Amygdala (tissue), 56 donors: Measurements from ENCODE around the gene EFEMP2.

Experiments
- DNase-seq, 56 donors: peaks; one replicate each; lab custom pipeline; 2025; lab: John Stamatoyannopoulos, UW

EFEMP2 gene

DNA sequence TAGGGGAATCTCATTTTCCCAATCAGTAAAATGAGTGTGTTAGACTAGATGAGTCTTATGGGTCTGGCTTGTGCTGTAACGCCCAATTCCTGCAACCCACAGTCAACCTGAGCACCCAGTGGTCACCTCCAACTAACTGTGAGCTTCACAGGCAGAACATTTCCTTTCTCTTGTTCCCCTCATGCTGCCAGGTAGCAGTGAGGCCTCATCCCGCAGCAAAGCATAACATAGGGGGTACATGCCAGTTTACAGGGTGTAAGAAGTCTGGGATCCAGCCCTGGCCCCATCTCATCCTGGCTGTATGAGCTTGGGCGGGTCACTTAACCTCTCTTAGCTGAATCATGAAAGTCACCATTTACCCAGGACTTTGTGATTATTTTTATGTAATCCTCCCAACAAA lies 3.7 kb downstream of the EFEMP2 start:
- DNase-seq = no peak

DNA sequence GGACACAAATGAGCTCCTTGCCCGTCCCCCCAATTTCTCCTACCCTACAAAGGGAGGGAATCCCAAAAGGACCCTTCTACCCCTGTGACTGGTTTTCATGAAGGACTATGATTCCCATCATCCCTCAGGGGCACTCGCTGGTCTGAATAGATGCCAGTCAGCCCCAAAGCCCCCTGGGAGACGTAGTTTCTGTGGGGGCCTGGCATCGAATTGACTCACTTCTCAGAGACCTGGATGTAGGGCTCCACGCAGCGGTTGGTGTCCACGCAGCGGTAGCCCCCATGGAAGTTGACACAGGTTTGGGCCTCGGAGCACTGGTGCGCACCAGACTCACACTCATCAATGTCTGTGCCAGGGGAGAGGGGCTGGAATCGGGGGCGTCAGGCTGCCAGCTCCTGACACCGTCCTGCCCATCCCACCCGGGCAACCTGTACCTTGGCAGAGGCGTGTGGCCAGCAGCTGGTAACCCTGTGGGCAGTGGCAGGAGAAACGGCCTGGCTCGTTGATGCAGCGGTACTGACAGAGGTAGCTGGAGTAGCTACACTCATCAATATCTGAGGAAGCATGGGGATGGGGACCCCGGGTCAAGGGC lies 4.4 kb downstream of the EFEMP2 start:
- DNase-seq = peak in 23 of 56 donors; percentile 2 to 77 (median 32)

DNA sequence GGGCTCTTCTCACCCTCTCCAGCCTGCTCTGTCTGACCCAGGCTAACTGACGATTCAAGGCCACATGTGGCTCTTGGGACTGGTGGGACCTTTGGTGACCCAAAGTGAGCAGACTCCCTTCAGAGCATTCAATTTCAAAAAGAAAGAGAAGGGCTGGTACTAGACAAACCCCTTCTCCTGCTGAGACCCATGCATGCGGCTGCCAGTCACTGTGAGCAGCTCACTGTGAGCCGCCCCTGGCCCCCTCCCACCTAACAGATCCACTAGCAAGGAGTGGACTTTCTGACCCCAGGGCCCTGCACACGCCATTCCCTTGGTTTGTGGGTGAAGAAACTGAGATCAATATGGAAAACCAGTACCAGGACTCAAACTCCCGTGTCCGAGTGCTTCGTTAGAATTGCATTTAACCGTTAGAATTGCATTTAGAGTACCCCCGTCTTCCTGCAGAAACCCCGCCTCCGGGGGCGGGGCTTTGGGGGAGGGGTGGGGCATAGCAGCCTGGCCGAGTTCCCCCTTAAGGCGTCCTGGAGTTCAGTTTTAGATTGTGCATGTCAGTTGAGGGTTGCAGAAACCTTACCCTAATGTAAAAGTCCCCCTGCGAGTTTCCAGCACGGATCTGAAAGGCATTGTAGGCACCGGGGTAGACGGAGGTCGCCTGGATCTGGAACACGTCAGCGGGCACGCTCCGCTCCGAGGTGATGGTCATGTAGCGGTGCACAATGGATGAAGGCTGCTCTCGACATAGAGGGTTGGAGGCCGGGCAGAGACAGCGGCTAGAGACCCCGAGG lies 5.1 kb downstream of the EFEMP2 start:
- no peak for DNase-seq

DNA sequence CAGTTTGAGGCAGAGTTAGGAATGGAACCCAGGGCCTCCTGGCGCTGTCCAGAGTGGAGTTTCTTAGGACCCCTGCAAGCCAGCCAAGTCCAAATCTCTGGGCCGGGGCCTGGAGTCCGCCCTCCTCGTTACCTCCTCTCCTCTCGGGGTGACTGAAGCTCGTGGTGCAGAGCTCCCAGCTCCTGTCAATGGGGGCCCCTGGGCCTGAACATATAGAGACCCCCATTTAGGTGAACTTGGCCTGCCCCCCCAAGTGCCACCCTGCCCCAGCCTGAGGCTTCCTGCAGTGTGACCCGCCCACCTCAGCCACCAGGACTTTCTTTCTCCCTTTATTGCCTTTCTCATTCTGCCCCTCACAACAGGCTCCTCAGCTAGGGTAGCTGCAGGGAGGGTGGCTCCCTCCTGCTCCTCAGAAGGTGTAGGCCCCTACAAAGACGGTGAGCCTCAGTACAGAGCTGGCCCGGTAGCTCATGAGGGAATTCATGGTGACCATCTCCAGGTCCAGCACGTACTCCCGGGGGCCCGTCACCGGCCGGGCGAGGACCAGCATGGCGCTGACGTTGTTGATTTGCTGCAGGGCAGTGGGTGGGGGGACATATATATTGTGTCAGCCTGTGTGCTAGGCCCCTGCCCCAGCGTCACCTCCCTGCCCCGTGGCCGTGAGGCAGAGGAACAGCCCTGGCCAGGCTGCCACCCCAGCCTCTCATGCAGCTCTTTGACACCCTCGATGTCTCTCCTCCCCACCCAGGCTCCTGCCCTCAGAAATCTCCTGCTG lies 5.9 kb downstream of the EFEMP2 start:
- DNase-seq = no peak

DNA sequence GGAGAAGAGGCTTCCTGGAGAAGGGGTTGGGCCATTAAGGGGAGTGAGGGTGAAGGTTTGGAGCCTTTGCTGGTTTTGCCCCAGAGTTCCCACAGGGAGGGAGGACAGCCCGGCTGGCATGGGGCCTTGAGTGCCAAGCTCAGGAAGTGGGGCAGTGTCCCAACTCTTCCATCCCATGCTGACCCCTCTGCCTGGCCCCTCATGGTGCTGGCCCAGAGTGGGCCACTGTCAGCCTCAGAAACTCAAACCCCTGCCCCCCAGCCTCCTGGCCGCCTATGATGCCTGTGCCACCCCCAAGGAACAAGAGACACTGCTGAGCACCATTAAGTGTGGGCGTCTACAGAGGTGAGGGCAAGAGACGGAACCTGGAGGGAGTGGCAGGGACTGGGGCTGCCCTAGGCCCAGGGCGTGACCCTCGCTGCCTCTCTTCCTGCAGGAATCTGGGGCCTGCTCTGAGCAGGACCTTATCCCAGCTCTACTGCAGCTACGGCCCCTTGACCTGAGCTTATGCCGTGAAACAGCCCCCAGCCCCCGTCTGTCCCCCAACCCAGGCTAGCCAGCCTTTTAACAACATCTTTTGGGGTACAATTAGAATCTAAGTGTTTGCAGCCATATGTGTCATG lies 6.9 kb downstream of the EFEMP2 start:
- no peak for DNase-seq

DNA sequence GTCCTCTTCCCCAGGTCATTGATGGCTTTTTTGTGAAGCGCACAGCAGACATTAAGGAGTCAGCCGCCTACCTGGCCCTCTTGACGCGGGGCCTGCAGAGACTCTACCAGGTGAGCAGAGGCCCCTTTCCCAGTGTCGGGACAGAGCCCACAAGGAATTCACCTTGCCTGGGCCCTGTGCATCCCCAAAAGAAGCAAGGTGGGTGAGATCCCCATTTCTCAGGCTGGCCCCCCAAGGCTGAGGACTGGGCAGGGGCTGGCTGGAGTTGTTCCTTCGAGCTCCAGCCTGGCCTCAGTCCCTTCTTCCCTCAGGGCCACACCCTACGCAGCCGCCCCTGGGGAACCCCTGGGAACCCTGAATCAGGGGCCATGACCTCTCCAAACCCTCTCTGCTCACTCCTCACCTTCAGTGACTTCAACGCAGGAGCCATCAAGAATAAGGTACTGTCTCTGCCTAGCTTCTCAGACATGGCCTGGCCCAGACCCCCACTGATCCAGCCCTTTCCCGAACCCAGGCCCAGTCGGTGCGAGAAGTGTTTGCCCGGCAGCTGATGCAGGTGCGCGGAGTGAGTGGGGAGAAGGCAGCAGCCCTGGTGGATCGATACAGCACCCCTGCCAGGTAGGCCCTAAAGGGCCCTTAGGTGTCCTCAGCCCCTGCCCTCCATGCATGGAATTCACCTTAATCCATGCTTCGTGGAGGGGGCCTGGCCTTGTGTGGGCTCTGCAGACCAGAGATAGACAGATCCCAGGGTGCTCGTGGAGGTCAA lies 7.7 kb downstream of the EFEMP2 start:
- no peak for DNase-seq

DNA sequence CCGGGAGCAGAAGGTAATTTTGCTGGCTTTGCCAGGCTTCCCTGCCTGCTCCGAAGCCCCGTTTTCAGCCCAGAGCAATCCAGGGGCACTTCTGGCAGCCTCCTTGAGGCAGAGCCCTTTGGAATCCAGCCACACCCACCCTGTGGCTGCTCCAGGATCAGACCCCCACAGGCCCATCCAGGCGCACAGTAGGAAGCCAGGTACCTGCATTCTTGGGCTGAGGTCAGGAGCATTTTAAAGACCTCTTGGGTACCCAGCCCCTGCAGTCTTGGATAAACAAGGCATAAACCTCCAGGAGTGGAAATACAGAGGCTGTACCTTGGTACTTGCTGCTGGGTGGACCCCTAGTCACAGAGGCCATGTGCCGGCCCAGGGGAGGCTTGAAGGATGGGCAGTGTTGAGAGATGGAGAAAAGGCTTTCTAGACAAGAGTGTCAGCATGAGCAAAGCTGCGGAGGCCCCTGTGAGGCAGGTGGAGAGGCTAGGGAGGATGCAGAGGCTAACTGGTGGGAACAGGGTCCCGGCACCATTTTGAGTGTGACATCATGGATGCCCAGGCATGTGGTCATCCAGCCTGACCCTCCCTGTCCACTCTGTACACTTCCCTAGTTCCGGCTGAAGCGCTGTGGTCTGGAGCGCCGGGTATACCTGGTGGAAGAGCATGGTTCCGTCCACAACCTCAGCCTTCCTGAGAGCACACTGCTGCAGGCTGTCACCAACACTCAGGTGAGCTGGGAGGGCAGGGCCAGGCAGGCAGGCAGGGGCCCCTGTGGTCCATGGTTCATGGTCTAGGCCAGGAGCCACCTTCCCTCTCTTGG lies 8.5 kb downstream of the EFEMP2 start:
- DNase-seq = no peak

DNA sequence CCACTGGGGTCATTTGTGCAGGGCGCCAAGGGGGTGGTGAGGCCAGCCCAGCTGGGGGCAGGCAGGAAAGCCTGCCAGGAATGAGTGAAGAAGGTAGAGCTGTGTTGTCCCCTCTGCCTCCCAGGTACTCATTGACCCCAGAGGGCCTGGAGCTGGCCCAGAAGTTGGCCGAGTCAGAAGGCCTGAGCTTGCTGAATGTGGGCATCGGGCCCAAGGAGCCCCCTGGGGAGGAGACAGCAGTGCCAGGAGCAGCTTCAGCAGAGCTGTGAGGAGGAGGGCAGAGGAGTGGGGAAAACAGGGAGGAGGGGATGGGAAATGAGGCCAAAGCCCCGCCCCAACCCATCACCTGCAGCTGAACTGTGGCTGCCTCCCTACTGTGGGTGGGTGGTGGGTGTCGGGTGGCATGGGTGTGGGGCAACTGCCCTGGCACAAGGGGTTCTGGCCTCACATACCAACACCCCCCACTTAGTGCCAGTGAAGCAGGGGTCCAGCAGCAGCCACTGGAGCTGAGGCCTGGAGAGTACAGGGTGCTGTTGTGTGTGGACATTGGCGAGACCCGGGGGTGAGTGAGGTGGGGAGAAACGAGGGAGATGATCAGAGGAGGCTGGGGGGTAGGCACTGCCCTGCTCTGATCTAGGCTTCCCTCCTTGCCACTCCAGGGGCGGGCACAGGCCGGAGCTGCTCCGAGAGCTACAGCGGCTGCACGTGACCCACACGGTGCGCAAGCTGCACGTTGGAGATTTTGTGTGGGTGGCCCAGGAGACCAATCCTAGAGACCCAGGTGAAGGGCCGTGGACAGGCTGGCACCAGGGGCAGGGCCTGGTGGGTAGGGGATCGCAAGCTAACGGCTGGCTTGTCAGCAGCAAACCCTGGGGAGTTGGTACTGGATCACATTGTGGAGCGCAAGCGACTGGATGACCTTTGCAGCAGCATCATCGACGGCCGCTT lies 9.4 kb downstream of the EFEMP2 start:
- no peak for DNase-seq

DNA sequence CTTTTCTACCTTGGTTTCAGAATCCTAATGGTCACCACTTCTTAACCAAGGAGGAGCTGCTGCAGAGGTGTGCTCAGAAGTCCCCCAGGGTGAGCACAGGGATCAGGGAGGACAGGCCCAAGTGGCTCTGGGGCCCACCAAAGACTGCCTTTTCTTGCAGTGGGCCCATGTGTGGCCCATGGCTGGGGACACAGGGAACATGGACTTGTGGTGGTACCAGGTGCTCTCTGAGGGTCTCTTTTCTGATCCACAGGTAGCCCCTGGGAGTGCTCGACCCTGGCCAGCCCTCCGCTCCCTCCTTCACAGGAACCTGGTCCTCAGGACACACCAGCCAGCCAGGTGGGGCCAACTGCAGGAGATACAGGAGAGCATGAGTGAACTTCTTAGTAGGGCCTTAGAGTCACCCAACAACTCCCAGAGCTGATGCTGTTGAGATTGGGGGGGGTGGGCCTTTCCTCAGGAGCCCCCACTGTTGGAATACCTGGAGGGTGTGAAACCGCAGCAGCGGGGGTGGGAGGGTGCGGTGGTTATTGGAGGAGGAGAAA lies 10.3 kb downstream of the EFEMP2 start:
- no peak for DNase-seq

DNA sequence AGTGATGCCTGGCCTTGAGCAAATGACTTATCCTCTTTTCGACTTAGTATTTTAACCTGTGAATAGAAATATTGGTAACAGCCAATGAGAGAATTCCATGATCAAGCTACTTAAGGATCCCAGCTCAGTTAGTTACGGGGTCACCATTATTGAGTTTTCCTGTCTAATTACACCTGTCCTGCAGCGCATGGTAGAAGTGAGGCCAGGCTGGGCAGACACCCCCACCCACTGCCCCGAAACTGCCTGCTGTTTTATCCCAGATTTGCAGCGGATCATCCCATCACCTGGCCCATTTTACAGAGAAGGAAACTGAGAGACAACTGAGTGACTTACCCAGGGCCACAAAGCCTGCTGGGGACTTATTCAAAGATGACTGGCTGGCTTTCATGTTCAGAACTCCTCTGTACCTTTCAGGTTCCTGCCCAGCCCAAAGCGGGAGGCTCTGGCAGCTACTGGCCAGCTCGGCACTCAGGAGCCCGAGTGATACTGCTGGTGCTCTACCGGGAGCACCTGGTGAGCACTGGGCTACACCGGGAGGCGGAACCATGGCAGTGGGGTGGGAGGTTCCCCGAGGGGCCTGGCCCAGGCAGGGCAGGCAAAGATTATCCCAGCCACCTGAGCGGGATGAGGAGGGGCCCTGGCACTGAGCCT lies 10.9 kb downstream of the EFEMP2 start:
- peak in 1 of 56 donors; percentile 76 for DNase-seq

DNA sequence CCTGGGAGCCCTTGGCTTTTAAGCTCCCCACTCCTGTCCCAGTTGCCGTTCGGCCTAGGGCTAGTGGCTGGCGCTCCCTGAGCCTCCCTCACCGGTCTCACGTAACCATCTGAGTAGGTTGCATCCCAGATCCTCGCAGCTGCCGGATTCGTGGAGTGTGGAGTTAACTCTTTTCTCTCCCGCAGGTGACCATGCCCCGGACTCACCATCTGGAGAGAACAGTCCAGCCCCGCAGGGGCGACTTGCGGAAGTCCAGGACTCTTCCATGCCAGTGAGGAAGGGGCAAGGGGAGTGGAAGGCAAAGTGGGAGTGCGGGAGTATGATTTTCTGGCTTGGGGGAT lies 11.5 kb downstream of the EFEMP2 start:
- DNase-seq = no peak

DNA sequence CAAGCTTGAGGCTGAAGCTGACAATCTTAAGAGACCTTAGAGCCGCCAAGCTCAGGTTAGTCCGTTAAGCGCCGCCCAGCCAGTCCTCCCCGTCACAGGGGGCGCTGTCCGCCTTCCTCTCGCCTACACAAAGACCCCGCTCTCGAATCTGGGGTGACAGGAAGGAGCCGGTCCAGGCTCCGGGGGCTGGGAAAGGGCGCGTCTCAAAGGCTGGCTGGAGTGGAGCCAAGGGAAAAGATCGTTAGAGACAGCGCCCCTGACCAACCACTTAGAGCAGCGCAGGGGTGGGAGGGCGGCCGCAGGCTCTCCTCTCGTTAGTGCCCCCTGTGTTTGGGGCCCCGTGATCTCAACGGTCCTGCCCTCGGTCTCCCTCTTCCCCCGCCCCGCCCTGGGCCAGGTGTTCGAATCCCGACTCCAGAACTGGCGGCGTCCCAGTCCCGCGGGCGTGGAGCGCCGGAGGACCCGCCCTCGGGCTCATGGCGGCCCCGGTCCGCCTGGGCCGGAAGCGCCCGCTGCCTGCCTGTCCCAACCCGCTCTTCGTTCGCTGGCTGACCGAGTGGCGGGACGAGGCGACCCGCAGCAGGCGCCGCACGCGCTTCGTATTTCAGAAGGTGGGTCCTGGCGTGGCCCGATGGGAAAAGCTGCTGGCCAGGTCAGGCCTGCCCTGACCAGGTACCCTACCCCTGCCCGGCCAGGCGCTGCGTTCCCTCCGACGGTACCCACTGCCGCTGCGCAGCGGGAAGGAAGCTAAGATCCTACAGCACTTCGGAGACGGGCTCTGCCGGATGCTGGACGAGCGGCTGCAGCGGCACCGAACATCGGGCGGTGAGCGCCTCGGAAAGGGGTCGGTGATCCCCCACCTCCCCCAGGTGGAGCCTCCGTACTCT lies 12.1 kb downstream of the EFEMP2 start, which contains the start of gene MUS81:
MUS81 (plus strand) TSS at position 156 of the 887 bp plus-strand sequence; CDS start at position 477, 321 bp downstream.
- peak in 54 of 56 donors; percentile 50 to 94 (median 86) for DNase-seq

DNA sequence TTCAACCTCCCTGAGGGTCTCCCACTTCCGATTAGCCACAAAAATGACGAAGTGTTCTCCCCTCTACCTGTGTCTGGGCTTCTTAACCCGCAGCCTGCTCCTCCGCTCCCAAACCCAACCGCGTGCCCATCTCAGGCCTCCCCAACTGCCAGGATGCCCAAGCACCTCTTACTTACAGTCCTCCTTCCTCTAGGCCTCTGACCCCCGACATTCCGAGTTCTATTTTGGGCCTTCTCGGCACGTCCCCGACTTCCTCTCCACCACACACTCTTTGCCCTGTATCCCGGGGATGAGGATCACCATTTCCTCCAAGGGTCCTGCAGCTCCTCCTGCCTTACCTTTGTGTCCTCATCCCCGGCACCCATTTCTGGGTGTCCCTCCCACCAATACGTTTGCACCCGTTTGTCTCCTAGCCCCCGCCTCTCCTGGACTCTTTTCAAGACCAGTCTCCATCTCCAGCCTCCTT lies 12.8 kb downstream of the EFEMP2 start:
- DNase-seq = peak in 9 of 56 donors; percentile 63 to 78 (median 72)

DNA sequence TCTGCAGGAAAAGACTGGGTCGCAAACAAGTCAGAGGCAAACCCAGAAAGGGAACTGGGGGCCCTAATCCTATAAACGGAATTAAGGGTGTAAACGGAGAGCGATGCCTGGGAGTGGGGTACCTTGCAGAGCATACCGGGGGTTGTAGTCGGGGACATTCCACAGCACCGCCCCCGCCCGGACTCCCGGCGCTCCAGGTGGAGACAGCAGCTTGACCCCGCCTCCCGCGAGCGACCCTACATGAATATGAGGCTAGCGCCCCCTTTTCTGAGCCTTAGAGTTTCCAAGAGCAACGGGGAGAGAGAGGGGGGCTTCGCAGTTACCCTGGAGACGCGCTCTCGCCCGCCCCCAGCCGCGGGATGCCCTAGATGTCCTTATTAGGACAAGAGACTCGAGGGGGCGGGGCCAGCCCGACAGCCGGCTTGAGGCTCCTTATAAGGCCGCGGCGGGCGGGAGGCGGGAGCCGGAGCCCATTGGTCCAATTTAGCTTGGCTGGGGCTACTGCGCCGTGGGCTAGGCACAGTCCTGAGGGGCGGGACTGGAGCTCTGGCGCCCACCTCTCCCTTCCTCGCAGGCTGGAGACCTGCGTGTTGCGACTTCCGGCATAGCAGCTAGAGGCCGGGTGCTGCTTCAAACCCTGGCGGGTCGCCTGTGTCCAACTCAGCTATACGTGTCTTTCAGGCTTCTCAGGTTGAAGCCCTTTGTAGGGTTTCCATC lies 13.3 kb downstream of the EFEMP2 start:
- peak in 55 of 56 donors; percentile 58 to 99 (median 93) for DNase-seq

DNA sequence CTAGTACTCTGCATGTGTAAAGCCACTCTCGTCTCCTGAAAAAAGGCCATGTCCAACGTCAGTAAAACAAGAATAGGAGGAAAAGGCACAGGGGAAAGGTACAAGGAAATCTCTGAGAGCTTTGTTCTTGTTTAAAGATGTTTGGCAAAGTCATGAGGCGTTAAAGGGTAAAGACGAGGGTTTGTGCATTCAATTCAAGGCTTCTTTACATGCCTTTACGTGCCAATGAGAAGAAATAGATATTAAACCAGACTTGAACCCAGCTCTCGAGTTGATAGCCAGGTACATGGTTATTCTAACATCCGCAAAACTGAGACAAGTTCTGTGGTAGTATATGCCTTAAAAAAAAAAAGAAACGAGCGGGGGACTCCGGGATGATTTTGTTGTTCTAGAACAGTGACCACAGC lies 13.9 kb downstream of the EFEMP2 start:
- DNase-seq = no peak
